Fibroblast of lung (primary cell): ENCODE data around the gene MCFD2.

Experiments
- CTCF ChIP-seq, 2 donors: IDR thresholded peaks in 1 of 2; conservative IDR thresholded peaks in 1 of 2; 1 replicate in 1 of 2; 2 replicates in 1 of 2; pipeline ENCODE4 v1.5.1; 2011 to 2012; ENCODE audit warnings: low read length in 2 of 2, control low read depth in 1 of 2, inconsistent platforms in 1 of 2, low read depth in 1 of 2, mild to moderate bottlenecking in 1 of 2
- EZH2 ChIP-seq: IDR thresholded peaks from 2 replicates; pipeline ENCODE4 v1.5.1; 2012; ENCODE audit warnings: low read length, control low read depth, mild to moderate bottlenecking; ENCODE audit errors: missing control alignments

- TF ChIP-seq EZH2 (no peak), CTCF (conservative IDR thresholded peaks at IDR 0.05 in 1 of 2, IDR thresholded peaks at IDR 0.05 in 1 of 2; ENCODE audit: low read depth in 1 of 2, low read length in 2 of 2) (no peak)
Observed at GRCh38 chr2:46922606-46923005, 7.0 kb upstream of the MCFD2 start.
